ENCODE measurements around the gene CCNQ.

CCNQ gene

GRCh38 chrX:153624196-153625091 lies 25.5 kb upstream of the CCNQ start:
- no peak overlapping the region for H3K27ac ChIP-seq
- no peak for TF ChIP-seq Cebpa-rat (IDR thresholded peaks at IDR 0.05)
- no peaks in the 10 kb centered on the region for H3K36me3 ChIP-seq
- H3K27me3 ChIP-seq, result peaks cover 70% of the 10 kb centered on the region
- no peaks in the 10 kb centered on the region for H3K9me3 ChIP-seq
- peaks cover 39% of the 10 kb centered on the region for H3K4me1 ChIP-seq
- H4K20me1 ChIP-seq, result no peaks in the 10 kb centered on the region; the same call in 1 of the 2 replicates
- H3K9ac ChIP-seq, result no peak overlapping the region
- H3K4me2 ChIP-seq, result no peak overlapping the region; the same call in 1 of the 2 replicates
- H3K4me3 ChIP-seq, result no peak overlapping the region

GRCh38 chrX:153623310-153624029 lies 24.5 kb upstream of the CCNQ start:
- H3K4me2 ChIP-seq, result peak overlapping the region; percentile 47
- H3K9ac ChIP-seq, result no peak overlapping the region
- peaks cover 69% of the 10 kb centered on the region for H3K27me3 ChIP-seq
- H3K27ac ChIP-seq, result no peak overlapping the region
- no peaks in the 10 kb centered on the region for H3K9me3 ChIP-seq
- H3K36me3 ChIP-seq, result no peaks in the 10 kb centered on the region
- peaks cover 31% of the 10 kb centered on the region for H3K4me1 ChIP-seq
- no peak overlapping the region for H3K4me3 ChIP-seq
- H4K20me1 ChIP-seq, result no peaks in the 10 kb centered on the region; the same call in 1 of the 2 replicates
- no peak for TF ChIP-seq Cebpa-rat (IDR thresholded peaks at IDR 0.05)

GRCh38 chrX:153622661-153623309 lies 23.8 kb upstream of the CCNQ start:
- Histone ChIP-seq H3K27ac (no peak overlapping the region), H3K27me3 (peaks cover 69% of the 10 kb centered on the region), H4K20me1 (no peaks in the 10 kb centered on the region; the same call in 1 of the 2 replicates), H3K4me3 (no peak overlapping the region), H3K9ac (no peak overlapping the region), H3K4me1 (peaks cover 24% of the 10 kb centered on the region), H3K36me3 (no peaks in the 10 kb centered on the region), H3K4me2 (peak overlapping the region; percentile 47), H3K9me3 (no peaks in the 10 kb centered on the region)
- TF ChIP-seq Cebpa-rat (IDR thresholded peaks at IDR 0.05), result no peak

- no peak overlapping the region for H3K4me3 ChIP-seq
- no peak overlapping the region for H3K4me2 ChIP-seq
- H3K9ac ChIP-seq, result no peak overlapping the region
- no peaks in the 10 kb centered on the region for H3K9me3 ChIP-seq
- H4K20me1 ChIP-seq, result no peaks in the 10 kb centered on the region; the same call in 1 of the 2 replicates
- H3K27me3 ChIP-seq, result peaks cover 70% of the 10 kb centered on the region
- no peaks in the 10 kb centered on the region for H3K36me3 ChIP-seq
- peaks cover 23% of the 10 kb centered on the region for H3K4me1 ChIP-seq
- no peak overlapping the region for H3K27ac ChIP-seq
- TF ChIP-seq Cebpa-rat (IDR thresholded peaks at IDR 0.05), result no peak
Measured at GRCh38 chrX:153621949-153622598, 23.1 kb upstream of the CCNQ start.

- H3K4me1 ChIP-seq, result peaks cover 25% of the 10 kb centered on the region
- peaks cover 77% of the 10 kb centered on the region for H3K27me3 ChIP-seq
- no peak overlapping the region for H3K4me3 ChIP-seq
- no peak overlapping the region for H3K27ac ChIP-seq
- no peak overlapping the region for H3K9ac ChIP-seq
- H4K20me1 ChIP-seq, result no peaks in the 10 kb centered on the region; the same call in 1 of the 2 replicates
- no peaks in the 10 kb centered on the region for H3K9me3 ChIP-seq
- no peak for TF ChIP-seq Cebpa-rat (IDR thresholded peaks at IDR 0.05)
- no peaks in the 10 kb centered on the region for H3K36me3 ChIP-seq
- H3K4me2 ChIP-seq, result no peak overlapping the region
Measured at GRCh38 chrX:153620576-153620975, 21.6 kb upstream of the CCNQ start.

GRCh38 chrX:153614818-153615217 lies 15.9 kb upstream of the CCNQ start:
- Histone ChIP-seq H3K27me3 (peaks cover 90% of the 10 kb centered on the region), H3K4me2 (peak overlapping the region; percentile 15), H4K20me1 (no peaks in the 10 kb centered on the region; the same call in 1 of the 2 replicates), H3K4me3 (no peak overlapping the region), H3K36me3 (no peaks in the 10 kb centered on the region), H3K9ac (no peak overlapping the region), H3K4me1 (peaks cover 45% of the 10 kb centered on the region), H3K27ac (no peak overlapping the region), H3K9me3 (no peaks in the 10 kb centered on the region)
- TF ChIP-seq Cebpa-rat (IDR thresholded peaks at IDR 0.05), result no peak

GRCh38 chrX:153612413-153612812 lies 13.5 kb upstream of the CCNQ start:
- H3K4me2 ChIP-seq, result peak overlapping the region; percentile 70

GRCh38 chrX:153611298-153612095 lies 12.6 kb upstream of the CCNQ start:
- peaks cover 91% of the 10 kb centered on the region for H3K27me3 ChIP-seq
- no peak overlapping the region for H3K27ac ChIP-seq
- H3K4me1 ChIP-seq, result peaks cover 44% of the 10 kb centered on the region
- H3K4me2 ChIP-seq, result peak overlapping the region; percentile 70
- H3K36me3 ChIP-seq, result no peaks in the 10 kb centered on the region
- no peaks in the 10 kb centered on the region; the same call in 1 of the 2 replicates for H4K20me1 ChIP-seq
- TF ChIP-seq Cebpa-rat (IDR thresholded peaks at IDR 0.05), result no peak
- H3K9ac ChIP-seq, result no peak overlapping the region
- H3K4me3 ChIP-seq, result no peak overlapping the region
- no peaks in the 10 kb centered on the region for H3K9me3 ChIP-seq

More at GRCh38 chrX:153612413-153612812, 13.5 kb upstream of the CCNQ start:
- no peak overlapping the region for H3K4me3 ChIP-seq
- no peak overlapping the region for H3K27ac ChIP-seq
- H3K9ac ChIP-seq, result no peak overlapping the region
- H3K36me3 ChIP-seq, result no peaks in the 10 kb centered on the region
- no peak for TF ChIP-seq Cebpa-rat (IDR thresholded peaks at IDR 0.05)
- H3K9me3 ChIP-seq, result no peaks in the 10 kb centered on the region
- no peaks in the 10 kb centered on the region; the same call in 1 of the 2 replicates for H4K20me1 ChIP-seq
- peaks cover 91% of the 10 kb centered on the region for H3K27me3 ChIP-seq
- H3K4me1 ChIP-seq, result peaks cover 49% of the 10 kb centered on the region
